ENCODE results near the gene PIBF1. TPM values are rescaled to one million over a fixed set of nuclear protein-coding genes. Genes with fewer than 3 reads are reported as not detected.
"Not testable (repeated sequence)": the region's sequence is repeated elsewhere in the genome, so short reads cannot be mapped to it uniquely, and the experiment has no call there.

The PIBF1 gene
- total RNA-seq, 4 donors from 2014 or later, result 21.0 to 159 (median 36.4) TPM

DNA sequence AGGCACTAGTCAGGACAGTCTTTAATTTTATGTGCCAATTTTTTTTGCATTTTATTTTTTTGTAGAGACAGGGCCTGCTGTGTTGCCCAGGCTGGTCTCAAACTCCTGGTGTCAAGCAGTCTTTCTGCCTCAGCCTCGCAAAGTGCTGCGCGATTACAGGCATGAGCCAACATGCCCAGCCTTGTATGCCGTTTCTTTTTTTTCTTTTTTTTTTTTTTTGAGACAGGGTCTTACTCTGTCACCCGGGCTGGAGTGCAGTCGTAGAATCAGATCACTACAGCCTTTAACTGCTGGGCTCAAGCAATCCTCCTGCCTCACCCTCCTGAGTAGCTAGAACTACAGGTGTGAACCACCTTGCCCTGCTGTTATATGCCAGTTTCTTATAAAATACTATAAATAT, 27.8 kb upstream of the PIBF1 start:
- Histone ChIP-seq H3K9me3 (no peaks in the 10 kb centered on the region), H3K4me1 (no peaks in the 10 kb centered on the region), H3K36me3 (peaks cover 0 to 67% (median 0%) of the 10 kb centered on the region in 3 donors), H3K4me3 (no peak overlapping the region), H3K27ac (no peak overlapping the region), H3K27me3 (no peaks in the 10 kb centered on the region)
- no peak for DNase-seq
- TF ChIP-seq CTCF (IDR thresholded peaks at IDR 0.05), result no peak
- no peak for TF ChIP-seq POLR2A (IDR thresholded peaks at IDR 0.05)

- peaks cover 0 to 93% (median 0%) of the 10 kb centered on the region in 3 donors for H3K36me3 ChIP-seq
- no peaks in the 10 kb centered on the region for H3K27me3 ChIP-seq
- TF ChIP-seq CTCF (IDR thresholded peaks at IDR 0.05) (no peak), POLR2A (IDR thresholded peaks at IDR 0.05) (no peak)
- H3K27ac ChIP-seq, result no peak overlapping the region
- H3K9me3 ChIP-seq, result no peaks in the 10 kb centered on the region
- no peak overlapping the region for H3K4me3 ChIP-seq
- H3K4me1 ChIP-seq, result no peaks in the 10 kb centered on the region
- DNase-seq, result no peak
These were observed 24.0 kb upstream of the PIBF1 start for GRCh38 chr13:72757792-72758535.

DNA sequence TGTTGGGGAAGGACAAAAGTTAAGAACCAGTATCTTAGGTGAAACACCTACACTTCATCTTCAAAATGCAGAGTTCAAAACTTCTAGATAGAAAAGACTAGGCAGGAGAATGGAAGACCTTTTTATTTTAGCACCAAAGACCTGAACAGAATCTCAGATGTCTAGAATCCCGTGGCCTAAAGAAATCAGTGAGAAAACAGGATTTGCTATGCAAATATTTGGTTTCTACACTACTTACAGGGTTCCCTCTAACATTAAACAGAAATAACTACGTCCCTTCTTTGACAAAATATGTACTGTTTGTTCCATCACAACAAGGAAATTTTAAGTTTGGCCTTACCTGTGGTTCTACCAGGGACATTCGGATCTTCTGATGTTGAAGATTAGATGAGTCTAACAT, 21.7 kb upstream of the PIBF1 start:
- TF ChIP-seq CTCF (IDR thresholded peaks at IDR 0.05) (no peak), POLR2A (IDR thresholded peaks at IDR 0.05) (no peak)
- no peak overlapping the region for H3K4me3 ChIP-seq
- no peak for DNase-seq
- H3K27me3 ChIP-seq, result no peaks in the 10 kb centered on the region
- no peak overlapping the region for H3K27ac ChIP-seq
- no peaks in the 10 kb centered on the region for H3K4me1 ChIP-seq
- H3K9me3 ChIP-seq, result no peaks in the 10 kb centered on the region
- peaks cover 0 to 97% (median 0%) of the 10 kb centered on the region in 3 donors for H3K36me3 ChIP-seq

DNA sequence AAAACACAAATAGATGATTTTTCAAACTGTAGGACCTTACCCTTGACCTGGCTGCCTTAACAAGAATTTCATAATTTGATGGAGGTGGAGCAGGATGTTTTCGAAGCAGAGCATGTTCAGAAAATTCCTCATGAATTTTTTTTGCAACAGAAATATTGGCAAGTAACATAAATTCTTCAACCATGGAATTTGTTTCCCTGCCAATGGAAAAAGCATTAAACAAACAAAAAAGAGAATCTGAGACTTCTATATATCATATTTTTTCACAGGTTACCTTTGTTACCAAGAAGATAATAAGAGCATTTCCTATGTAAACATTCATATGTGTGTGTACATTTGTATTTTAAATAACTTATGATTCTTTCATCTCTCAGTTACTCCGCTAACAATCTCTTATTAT, 18.5 kb upstream of the PIBF1 start:
- TF ChIP-seq CTCF (IDR thresholded peaks at IDR 0.05) (no peak), POLR2A (IDR thresholded peaks at IDR 0.05) (no peak)
- H3K27me3 ChIP-seq, result no peaks in the 10 kb centered on the region

DNA sequence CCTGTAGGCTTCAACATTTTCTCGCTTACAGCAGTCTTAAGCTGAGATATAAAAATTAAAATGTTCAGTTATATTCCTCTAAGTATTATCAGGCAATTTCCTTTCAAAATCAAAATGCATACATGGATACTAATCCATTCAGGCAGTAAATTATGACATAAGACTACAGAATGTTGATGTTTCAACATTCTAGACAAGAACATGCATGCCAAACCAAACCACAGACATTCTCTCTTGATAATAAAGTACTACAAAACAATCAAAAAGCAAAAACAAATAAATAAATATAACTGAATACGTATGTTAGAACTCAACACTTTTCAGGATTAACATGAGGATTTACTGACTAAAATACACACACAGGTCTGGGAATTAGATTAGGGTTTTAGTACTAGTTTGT, 7.9 kb upstream of the PIBF1 start:
- no peaks in the 10 kb centered on the region for H3K9me3 ChIP-seq
- no peak for TF ChIP-seq POLR2A (IDR thresholded peaks at IDR 0.05)

More for the DNA sequence above, 18.5 kb upstream of the PIBF1 start:
- no peaks in the 10 kb centered on the region for H3K4me1 ChIP-seq
- H3K9me3 ChIP-seq, result no peaks in the 10 kb centered on the region
- H3K27ac ChIP-seq, result no peak overlapping the region
- H3K36me3 ChIP-seq, result peaks cover 0 to 100% (median 0%) of the 10 kb centered on the region in 3 donors
- H3K4me3 ChIP-seq, result no peak overlapping the region
- DNase-seq, result no peak

GRCh38 chr13:72782717-72783116, 784 bp downstream of the PIBF1 start:
- peak overlapping the region in 2 of 4 donors; percentile 81 to 87 for H3K27ac ChIP-seq
- H3K27me3 ChIP-seq, result no peaks in the 10 kb centered on the region
- peaks cover 0 to 26% (median 4%) of the 10 kb centered on the region in 4 donors for H3K4me1 ChIP-seq
- TF ChIP-seq CTCF (IDR thresholded peaks at IDR 0.05), result no peak
- TF ChIP-seq POLR2A (IDR thresholded peaks at IDR 0.05), result no peak
- peaks cover 0 to 15% (median 0%) of the 10 kb centered on the region in 3 donors for H3K36me3 ChIP-seq
- H3K4me3 ChIP-seq, result peak overlapping the region; percentile 85 to 97 (median 86)
- H3K9me3 ChIP-seq, result no peaks in the 10 kb centered on the region
- DNase-seq, result no peak

More for the DNA sequence above, 7.9 kb upstream of the PIBF1 start:
- H3K27me3 ChIP-seq, result no peaks in the 10 kb centered on the region
- H3K4me1 ChIP-seq, result peaks cover 0 to 2% (median under 1%) of the 10 kb centered on the region in 4 donors
- no peak for DNase-seq
- H3K36me3 ChIP-seq, result peaks cover 0 to 93% (median 0%) of the 10 kb centered on the region in 3 donors
- no peak overlapping the region for H3K4me3 ChIP-seq
- no peak overlapping the region for H3K27ac ChIP-seq

DNA sequence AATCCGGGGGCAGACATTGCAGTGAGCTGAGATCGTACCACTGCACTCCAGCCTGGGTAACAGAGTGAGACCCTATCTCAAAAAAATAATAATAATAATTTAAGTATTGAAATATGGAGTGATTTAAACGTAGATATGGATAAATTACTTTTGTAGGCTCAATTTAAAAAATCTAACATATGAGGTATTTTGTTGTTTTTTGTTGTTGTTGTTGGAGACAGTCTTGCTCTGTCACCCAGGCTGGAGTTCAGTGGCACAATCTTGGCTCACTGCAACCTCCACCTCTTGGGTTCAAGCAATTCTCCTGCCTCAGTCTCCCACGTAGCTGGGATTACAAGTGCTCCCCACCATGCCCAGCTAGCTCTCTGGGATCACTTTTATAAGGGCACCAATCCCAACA, 2.7 kb downstream of the PIBF1 start:
- H3K27ac ChIP-seq, H3K36me3 ChIP-seq, H3K9me3 ChIP-seq, DNase-seq, H3K27me3 ChIP-seq, H3K4me3 ChIP-seq: not testable (repeated sequence)
- H3K4me1 ChIP-seq, result peaks cover 0 to 18% (median 1%) of the 10 kb centered on the region in 4 donors
